WERI-Rb-1 (cell line): ENCODE data around the gene MRPL41.
"Not testable (repeated sequence)": the region's sequence is repeated elsewhere in the genome, so short reads cannot be mapped to it uniquely, and the experiment has no call there.

Source experiments
- DNase-seq: peaks from one replicate; pipeline ENCODE4 v3.0.0-alpha.2; 2020
- H3K27ac ChIP-seq: fragments of 250-450 bp; sonication (Bioruptor Pico); 2 replicates; pipeline ENCODE4 v1.5.1; 2020; ENCODE audit warnings: mild to moderate bottlenecking, moderate library complexity
- H3K27me3 ChIP-seq: fragments of 250-450 bp; sonication (Bioruptor Pico); 2 replicates; pipeline ENCODE4 v1.5.1; 2021; ENCODE audit warnings: mild to moderate bottlenecking, low read depth, moderate library complexity; ENCODE audit not compliant: insufficient read depth, severe bottlenecking
- H3K36me3 ChIP-seq: fragments of 250-450 bp; sonication (Bioruptor Pico); 2 replicates; pipeline ENCODE4 v1.5.1; 2020; ENCODE audit warnings: mild to moderate bottlenecking, moderate library complexity
- H3K4me3 ChIP-seq: 2 replicates; pipeline ENCODE4 v1.5.1; 2011; ENCODE audit warnings: low read depth, mild to moderate bottlenecking, control low read depth, low read length
- H3K9me3 ChIP-seq: fragments of 250-450 bp; sonication (Bioruptor Pico); 2 replicates; pipeline ENCODE4 v1.5.1; 2021; ENCODE audit warnings: mild to moderate bottlenecking, moderate library complexity; ENCODE audit not compliant: severe bottlenecking
- CTCF ChIP-seq: IDR thresholded peaks from 2 replicates; pipeline ENCODE4 v1.5.1; 2011; ENCODE audit warnings: low read depth, mild to moderate bottlenecking, control low read depth, inconsistent platforms, low read length

MRPL41 gene

GRCh38 chr9:137555179-137555578, 3.5 kb downstream of the MRPL41 start:
- Histone ChIP-seq H3K27me3 (no peaks in the 10 kb centered on the region), H3K36me3 (peaks cover 52% of the 10 kb centered on the region), H3K9me3 (no peaks in the 10 kb centered on the region), H3K4me3 (no peak overlapping the region), H3K27ac (no peak overlapping the region)
- no peak for DNase-seq
- no peak for TF ChIP-seq CTCF

GRCh38 chr9:137556069-137556838, 4.6 kb downstream of the MRPL41 start:
- no peak for DNase-seq
- no peaks in the 10 kb centered on the region for H3K27me3 ChIP-seq
- no peak overlapping the region for H3K4me3 ChIP-seq
- TF ChIP-seq CTCF: no peak
- H3K9me3 ChIP-seq: no peaks in the 10 kb centered on the region
- peaks cover 57% of the 10 kb centered on the region for H3K36me3 ChIP-seq
- no peak overlapping the region for H3K27ac ChIP-seq

GRCh38 chr9:137558127-137558526, 6.4 kb downstream of the MRPL41 start:
- Histone ChIP-seq H3K27me3 (no peaks in the 10 kb centered on the region), H3K9me3 (no peaks in the 10 kb centered on the region), H3K4me3 (no peak overlapping the region), H3K36me3 (peaks cover 67% of the 10 kb centered on the region), H3K27ac (no peak overlapping the region)
- TF ChIP-seq CTCF: no peak
- DNase-seq: no peak

GRCh38 chr9:137564134-137564533, 12.5 kb downstream of the MRPL41 start:
- H3K9me3 ChIP-seq: no peaks in the 10 kb centered on the region
- H3K27me3 ChIP-seq: no peaks in the 10 kb centered on the region
- H3K27ac ChIP-seq: no peak overlapping the region
- TF ChIP-seq CTCF: no peak
- no peak overlapping the region for H3K4me3 ChIP-seq
- peaks cover 38% of the 10 kb centered on the region for H3K36me3 ChIP-seq
- no peak for DNase-seq

- no peak for DNase-seq
- Histone ChIP-seq H3K27me3 (no peaks in the 10 kb centered on the region), H3K4me3 (no peak overlapping the region), H3K27ac (no peak overlapping the region), H3K9me3 (no peaks in the 10 kb centered on the region), H3K36me3 (peaks cover 36% of the 10 kb centered on the region)
- no peak for TF ChIP-seq CTCF
These were observed 13.2 kb downstream of the MRPL41 start for GRCh38 chr9:137564817-137565411.

GRCh38 chr9:137568445-137568844, 16.8 kb downstream of the MRPL41 start:
- H3K9me3 ChIP-seq, DNase-seq, H3K27me3 ChIP-seq, H3K27ac ChIP-seq, H3K4me3 ChIP-seq: not testable (repeated sequence)
- H3K36me3 ChIP-seq: peaks cover 35% of the 10 kb centered on the region
